Vagina (tissue), 2 donors: Measurements from ENCODE around the gene DNAJC6.

Experiments used
- CTCF ChIP-seq, 3 experiments: fragments of 450-650 bp in 2 of 3; fragments of 200-600 bp in 1 of 3; sonication (generic) in 1 of 3; IDR thresholded peaks; one replicate each; pipeline ENCODE4 v1.5.1; 2017 to 2019; ENCODE audit warnings: antibody characterized with exemption in 3 of 3, mild to moderate bottlenecking in 2 of 3, moderate library complexity in 2 of 3
- POLR2A ChIP-seq, 2 donors: fragments of 450-650 bp; IDR thresholded peaks; one replicate each; pipeline ENCODE4 v1.6.1; 2017; ENCODE audit warnings: antibody characterized with exemption in 2 of 2, mild to moderate bottlenecking in 2 of 2, moderate library complexity in 2 of 2

GRCh38 chr1:65422241-65423203, 113.2 kb downstream of the DNAJC6 start:
- TF ChIP-seq POLR2A (IDR thresholded peaks at IDR 0.05), result no peak
- TF ChIP-seq CTCF (IDR thresholded peaks at IDR 0.05), result no peak
